Body of pancreas (tissue), 4 donors: ENCODE results near the gene LCE3C.

Source experiments
- CTCF ChIP-seq, 7 experiments: fragments of 450-650 bp in 4 of 7; fragments of 200-600 bp in 3 of 7; sonication (generic) in 3 of 7; IDR thresholded peaks; one replicate each; pipeline ENCODE4 v1.5.1; 2016 to 2019; ENCODE audit warnings: antibody characterized with exemption in 7 of 7
- POLR2A ChIP-seq, 3 donors: fragments of 450-650 bp; IDR thresholded peaks; one replicate each; pipeline ENCODE4 v1.6.1; 2016; ENCODE audit warnings: antibody characterized with exemption in 3 of 3, mild to moderate bottlenecking in 2 of 3

- TF ChIP-seq CTCF (IDR thresholded peaks at IDR 0.05) (no peak), POLR2A (IDR thresholded peaks at IDR 0.05) (no peak)
Measured at GRCh38 chr1:152599934-152600333, at the start of gene LCE3C.
